KMS-11 (cell line): ENCODE data around the gene KCNS3.

Experiments
- H2AFZ ChIP-seq: fragments of 200-600 bp; sonication (generic); 2 replicates; pipeline ENCODE4 v1.6.1; 2016; ENCODE audit warnings: antibody characterized with exemption, mixed run types, low read depth
- H3K27ac ChIP-seq: fragments of 200-600 bp; sonication (generic); 2 replicates; pipeline ENCODE4 v1.6.1; 2016; ENCODE audit warnings: mild to moderate bottlenecking, mixed run types
- H3K27me3 ChIP-seq: fragments of 200-600 bp; sonication (generic); 2 replicates; pipeline ENCODE4 v1.6.1; 2017; ENCODE audit warnings: mild to moderate bottlenecking, low read depth, mixed run types, moderate library complexity; ENCODE audit not compliant: insufficient read depth
- H3K36me3 ChIP-seq: fragments of 200-600 bp; sonication (generic); 2 replicates; pipeline ENCODE4 v1.6.1; 2017; ENCODE audit warnings: mild to moderate bottlenecking, mixed run types; ENCODE audit not compliant: insufficient read depth
- H3K4me1 ChIP-seq: fragments of 200-600 bp; sonication (generic); 2 replicates; pipeline ENCODE4 v1.6.1; 2016; ENCODE audit warnings: mild to moderate bottlenecking, low read depth, mixed run types; ENCODE audit not compliant: poor library complexity, severe bottlenecking
- H3K4me2 ChIP-seq: fragments of 200-600 bp; sonication (generic); 2 replicates; pipeline ENCODE4 v1.7.0; 2016; ENCODE audit warnings: mild to moderate bottlenecking, mixed run types
- H3K4me3 ChIP-seq: fragments of 200-600 bp; sonication (generic); IDR thresholded peaks from 2 replicates; pipeline ENCODE4 v1.6.1; 2017; ENCODE audit warnings: low read depth, low read length, mixed read lengths; ENCODE audit not compliant: insufficient read depth
- H3K79me2 ChIP-seq: fragments of 200-600 bp; sonication (generic); 2 replicates; pipeline ENCODE4 v1.6.1; 2016; ENCODE audit warnings: low read depth, mixed run types; ENCODE audit not compliant: insufficient read depth
- H3K9ac ChIP-seq: fragments of 200-600 bp; sonication (generic); 2 replicates; pipeline ENCODE4 v1.6.1; 2016; ENCODE audit warnings: mild to moderate bottlenecking, mixed run types
- H4K20me1 ChIP-seq: fragments of 200-600 bp; sonication (generic); 2 replicates; pipeline ENCODE4 v1.6.1; 2016; ENCODE audit warnings: mild to moderate bottlenecking, mixed run types; ENCODE audit not compliant: insufficient read depth
- CTCF ChIP-seq: fragments of 200-600 bp; sonication (generic); conservative IDR thresholded peaks from 2 replicates; pipeline ENCODE4 v1.6.1; 2017; ENCODE audit warnings: low read depth, mild to moderate bottlenecking, antibody characterized with exemption, low read length, moderate library complexity, mixed read lengths

Gene KCNS3

DNA sequence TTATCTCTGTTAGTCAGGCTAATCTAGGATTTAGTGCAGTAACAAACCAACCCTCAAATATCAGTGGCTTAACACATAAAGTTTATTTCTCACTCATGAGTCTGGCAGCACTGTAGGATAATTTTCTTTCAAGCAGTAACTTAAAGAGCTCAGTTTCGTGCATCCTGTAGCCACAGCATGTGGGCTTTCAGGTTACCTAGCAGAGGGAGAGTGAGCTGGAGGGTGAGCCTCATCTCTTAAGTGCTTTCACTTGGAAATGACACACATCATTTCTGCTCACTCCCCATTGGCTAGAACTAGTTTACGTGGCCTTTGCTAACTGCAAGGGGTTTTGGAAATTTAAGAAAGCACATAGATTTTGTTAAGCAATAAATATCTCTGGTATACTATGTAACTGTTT, 96.9 kb downstream of the KCNS3 start:
- Histone ChIP-seq H3K9ac (no peak overlapping the region), H3K4me1 (no peaks in the 10 kb centered on the region), H3K27me3 (no peaks in the 10 kb centered on the region), H4K20me1 (no peaks in the 10 kb centered on the region), H3K79me2 (no peaks in the 10 kb centered on the region), H3K27ac (no peak overlapping the region), H3K4me2 (no peak overlapping the region), H3K36me3 (no peaks in the 10 kb centered on the region), H3K4me3 (no peak overlapping the region), H2AFZ (no peak overlapping the region)
- no peak for TF ChIP-seq CTCF

GRCh38 chr2:17976871-17977746, 98.6 kb downstream of the KCNS3 start:
- H4K20me1 ChIP-seq = no peaks in the 10 kb centered on the region
- no peak overlapping the region for H2AFZ ChIP-seq
- H3K9ac ChIP-seq = no peak overlapping the region
- no peak overlapping the region for H3K27ac ChIP-seq
- H3K4me1 ChIP-seq = no peaks in the 10 kb centered on the region
- H3K79me2 ChIP-seq = no peaks in the 10 kb centered on the region
- no peak overlapping the region for H3K4me3 ChIP-seq
- no peak overlapping the region for H3K4me2 ChIP-seq
- no peaks in the 10 kb centered on the region for H3K36me3 ChIP-seq
- no peak for TF ChIP-seq CTCF
- H3K27me3 ChIP-seq = no peaks in the 10 kb centered on the region

GRCh38 chr2:17979707-17980106, 101.2 kb downstream of the KCNS3 start:
- H3K4me2 ChIP-seq = no peak overlapping the region
- no peak for TF ChIP-seq CTCF
- no peaks in the 10 kb centered on the region for H3K79me2 ChIP-seq
- no peak overlapping the region for H3K4me3 ChIP-seq
- H3K4me1 ChIP-seq = no peaks in the 10 kb centered on the region
- no peak overlapping the region for H3K9ac ChIP-seq
- no peaks in the 10 kb centered on the region for H4K20me1 ChIP-seq
- H3K27me3 ChIP-seq = no peaks in the 10 kb centered on the region
- no peak overlapping the region for H2AFZ ChIP-seq
- no peaks in the 10 kb centered on the region for H3K36me3 ChIP-seq
- H3K27ac ChIP-seq = no peak overlapping the region

DNA sequence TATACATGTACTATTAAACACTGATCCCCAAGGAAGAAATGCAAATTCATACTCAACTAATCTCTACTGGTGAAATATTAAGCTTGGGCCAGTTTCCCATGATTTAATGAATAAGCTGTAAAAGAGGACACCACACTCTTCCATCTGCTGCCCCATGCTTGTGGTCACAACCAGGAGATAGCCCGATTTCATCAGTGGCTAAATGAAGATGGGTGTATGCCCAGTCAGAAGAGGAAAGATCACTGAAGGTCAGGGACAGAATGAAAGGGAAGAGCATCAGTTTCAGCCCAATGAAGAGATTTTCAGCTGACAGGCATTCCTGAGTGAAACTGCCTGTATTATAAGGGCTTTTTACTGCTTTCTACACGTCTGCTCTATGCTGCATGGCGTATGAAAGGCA, 103.5 kb downstream of the KCNS3 start:
- Histone ChIP-seq H3K4me3 (no peak overlapping the region), H3K27me3 (no peaks in the 10 kb centered on the region), H4K20me1 (no peaks in the 10 kb centered on the region), H3K79me2 (no peaks in the 10 kb centered on the region), H3K36me3 (no peaks in the 10 kb centered on the region), H3K9ac (no peak overlapping the region), H3K27ac (no peak overlapping the region), H3K4me2 (no peak overlapping the region), H3K4me1 (no peaks in the 10 kb centered on the region), H2AFZ (no peak overlapping the region)
- no peak for TF ChIP-seq CTCF
